Ovary (tissue), 9 donors: ENCODE data around the gene TNIK. TPM values are rescaled to one million over a fixed set of nuclear protein-coding genes. Genes with fewer than 3 reads are reported as not detected.

Source experiments
- DNase-seq, 5 donors: peaks; one replicate each; pipeline ENCODE4 v3.0.0-alpha.2; 2019 to 2020
- H3K27ac ChIP-seq, 2 donors: fragments of 200-600 bp; one replicate each; pipeline versions ENCODE4 v1.5.1 to v1.8.0; 2019 to 2022
- H3K27me3 ChIP-seq: fragments of 200-600 bp; one replicate; pipeline ENCODE4 v1.8.0; 2022
- H3K36me3 ChIP-seq: fragments of 200-600 bp; sonication (generic); one replicate; pipeline ENCODE4 v1.5.1; 2019
- H3K4me1 ChIP-seq: one replicate; pipeline ENCODE4 v1.8.1; 2013; ENCODE audit warnings: mild to moderate bottlenecking, moderate library complexity; ENCODE audit not compliant: insufficient read depth
- H3K4me3 ChIP-seq: fragments of 200-600 bp; sonication (generic); one replicate; pipeline ENCODE4 v1.5.1; 2017
- H3K9me3 ChIP-seq, 2 donors: fragments of 200-600 bp in 1 of 2; sonication (generic) in 1 of 2; one replicate each; pipeline versions ENCODE4 v1.5.1 to v1.8.1; 2013 to 2019; ENCODE audit warnings: mild to moderate bottlenecking in 1 of 2, moderate library complexity in 1 of 2
- CTCF ChIP-seq, 3 donors: fragments of 450-650 bp in 2 of 3; fragments of 200-600 bp in 1 of 3; IDR thresholded peaks; one replicate each; pipeline versions ENCODE4 v1.5.1 to v1.8.0; 2016 to 2022; ENCODE audit warnings: antibody characterized with exemption in 3 of 3, mild to moderate bottlenecking in 1 of 3
- EP300 ChIP-seq: sonication (generic); formaldehyde crosslinking; IDR thresholded peaks from one replicate; pipeline ENCODE4 v1.6.1; 2017; ENCODE audit warnings: antibody characterized with exemption
- POLR2A ChIP-seq: fragments of 450-650 bp; IDR thresholded peaks from one replicate; pipeline ENCODE4 v1.6.1; 2017; ENCODE audit warnings: antibody characterized with exemption, mild to moderate bottlenecking, moderate library complexity
- WGBS, 3 donors: extraction: QIAGEN DNeasy Blood & Tissue Kit in 1 of 3; methylation state at CpG; one replicate each; pipeline versions ENCODE4 v1.1.5 to v1.1.7; 2013 to 2017; 5-methylcytosine and 5-hydroxymethylcytosine counted together
- intact Hi-C, 4 donors: fragments of 100-400 bp; cut with DNase I; formaldehyde crosslinking; loops; one replicate each; pipeline versions ENCODE4 v1.11.0 to v1.15.1; 2022 to 2023
- polyA plus RNA-seq, 2 donors: library from polyadenylated mRNA; stranded (reverse); fragments of 200-250 nt in 1 of 2; fragments of 350-450 nt in 1 of 2; fragmentation: Illumina TruSeq in 1 of 2; extraction: RNeasy Lipid Tissue Mini Kit (QIAGEN cat#74804) in 1 of 2; gene quantifications; one replicate each; pipeline ENCODE4 v1.2.3, GENCODE V29; 2013 to 2014
- total RNA-seq, 7 donors: library from RNA; depleted of rRNA in 2 of 7; stranded (reverse); fragments of >200 nt in 2 of 7; fragmentation: NEBNext Ultra II Directional in 3 of 7; extraction: Animal tissue kit (Norgen Biotek cat#: 25700) in 3 of 7; gene quantifications; one replicate each; pipeline versions ENCODE4 v1.1.0 to v1.2.4, GENCODE V29; 2016 to 2023
- donor health status: DM: no; HTN: no; CAD: no; lungs with moderate emphysema.
- donor health status: DM: no; HTN: no; CAD: no.
- donor health status: Bipolar disorder and iron deficiency.
- donor health status: DM: yes; HTN: yes; CAD: no.
- donor health status: DM: no; HTN: no; CAD: no.
- donor health status: DM: yes; HTN: yes; CAD: no.

The TNIK gene
- total and polyA plus RNA-seq, 9 donors, result 1.1 to 9.5 (median 4.5) TPM

- Histone ChIP-seq H3K27me3 (no peaks in the 10 kb centered on the region), H3K36me3 (no peaks in the 10 kb centered on the region), H3K4me3 (no peak overlapping the region), H3K4me1 (no peaks in the 10 kb centered on the region), H3K27ac (no peak overlapping the region), H3K9me3 (no peaks in the 10 kb centered on the region)
- intact Hi-C loops, result no loop called here
- no peak for DNase-seq
- TF ChIP-seq EP300, result no peak
- no peak for TF ChIP-seq POLR2A
- no peak for TF ChIP-seq CTCF (IDR thresholded peaks at IDR 0.05)
- WGBS, 3 donors, result 92 to 96% (median 94%) methylated on average over 2 of the region's 2 CpGs
Observed at GRCh38 chr3:171439996-171440395, 20.2 kb downstream of the TNIK start.

GRCh38 chr3:171437115-171437756, 23.0 kb downstream of the TNIK start:
- no peak for DNase-seq
- H3K4me1 ChIP-seq, result no peaks in the 10 kb centered on the region
- WGBS, 3 donors, result 40 to 56% (median 47%) methylated on average over 3 of the region's 3 CpGs

GRCh38 chr3:171436380-171436779, 23.8 kb downstream of the TNIK start:
- no peaks in the 10 kb centered on the region for H3K9me3 ChIP-seq
- no peaks in the 10 kb centered on the region for H3K4me1 ChIP-seq
- TF ChIP-seq EP300 (no peak), POLR2A (no peak), CTCF (IDR thresholded peaks at IDR 0.05) (no peak)
- H3K4me3 ChIP-seq, result no peak overlapping the region
- intact Hi-C loops, result no loop called here
- 46 to 52% (median 49%) methylated on average over 3 of the region's 3 CpGs for WGBS, 3 donors
- no peak overlapping the region for H3K27ac ChIP-seq
- DNase-seq, result no peak
- H3K36me3 ChIP-seq, result no peaks in the 10 kb centered on the region
- no peaks in the 10 kb centered on the region for H3K27me3 ChIP-seq

More at GRCh38 chr3:171437115-171437756, 23.0 kb downstream of the TNIK start:
- no peaks in the 10 kb centered on the region for H3K9me3 ChIP-seq
- TF ChIP-seq EP300, result no peak
- TF ChIP-seq POLR2A, result no peak
- TF ChIP-seq CTCF (IDR thresholded peaks at IDR 0.05), result no peak
- intact Hi-C loops, result no loop called here
- H3K27me3 ChIP-seq, result no peaks in the 10 kb centered on the region
- no peak overlapping the region for H3K4me3 ChIP-seq
- no peak overlapping the region for H3K27ac ChIP-seq
- no peaks in the 10 kb centered on the region for H3K36me3 ChIP-seq

- no peaks in the 10 kb centered on the region for H3K27me3 ChIP-seq
Observed at GRCh38 chr3:171435757-171436156, 24.4 kb downstream of the TNIK start.

More at GRCh38 chr3:171435757-171436156, 24.4 kb downstream of the TNIK start:
- H3K4me1 ChIP-seq, result no peaks in the 10 kb centered on the region
- no peaks in the 10 kb centered on the region for H3K9me3 ChIP-seq
- DNase-seq, result no peak
- intact Hi-C loops, result no loop called here
- no peaks in the 10 kb centered on the region for H3K36me3 ChIP-seq
- no peak overlapping the region for H3K4me3 ChIP-seq
- TF ChIP-seq EP300 (no peak), CTCF (IDR thresholded peaks at IDR 0.05) (no peak), POLR2A (no peak)
- no peak overlapping the region for H3K27ac ChIP-seq
